NCI-H1436 treated with DMSO at 0.1 percent for 48 hours (cell line): ENCODE measurements around the gene SOST.

Source experiments
- DNase-seq: peaks from one replicate; lab custom pipeline; 2025; lab: John Stamatoyannopoulos, UW

SOST gene

DNA sequence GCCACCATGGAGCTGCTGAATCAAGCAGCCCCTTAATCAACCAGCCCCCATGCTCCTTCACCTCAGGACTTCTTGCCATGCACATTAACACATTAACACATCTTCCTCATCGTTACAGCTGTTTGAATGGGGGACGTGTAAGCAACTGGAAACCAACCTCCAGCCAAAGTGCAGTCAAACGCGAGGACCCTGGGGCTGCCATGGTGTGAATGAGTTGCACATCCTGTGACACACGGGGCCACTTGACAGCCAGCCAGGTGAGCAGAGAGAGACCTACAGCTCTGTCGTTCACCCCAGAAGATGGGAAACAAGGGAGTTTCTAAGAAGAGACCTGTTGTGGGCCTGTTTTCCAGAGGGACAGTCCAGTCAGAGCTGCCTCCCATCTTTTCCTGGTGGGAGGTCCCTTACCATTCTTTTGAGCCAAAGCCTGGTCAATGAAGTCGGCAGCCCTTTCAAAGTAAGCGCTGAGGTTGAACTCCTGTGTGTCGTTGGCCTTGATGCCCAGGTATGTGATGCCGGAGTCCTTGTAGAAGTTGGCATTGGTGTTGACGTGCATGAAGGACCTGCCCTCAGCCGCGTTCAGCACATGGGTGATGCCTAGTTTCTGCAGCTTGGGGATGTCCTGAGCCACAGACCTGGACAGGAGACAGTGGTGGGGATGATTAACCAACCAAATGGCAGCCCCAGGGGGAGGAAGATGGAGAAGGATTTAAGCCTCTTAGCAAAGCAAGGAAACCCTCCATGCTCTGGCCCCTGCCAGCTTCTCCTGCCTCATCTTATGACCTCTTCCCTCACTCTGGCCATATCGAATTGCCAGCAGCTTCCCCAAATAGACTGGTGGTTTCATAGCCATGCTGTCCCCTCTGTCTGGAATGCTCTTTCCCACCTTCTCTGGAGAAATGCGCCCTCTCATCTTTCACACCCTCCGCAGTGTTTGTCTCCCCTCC is 16.0 kb upstream of the SOST start:
- no peak for DNase-seq

DNA sequence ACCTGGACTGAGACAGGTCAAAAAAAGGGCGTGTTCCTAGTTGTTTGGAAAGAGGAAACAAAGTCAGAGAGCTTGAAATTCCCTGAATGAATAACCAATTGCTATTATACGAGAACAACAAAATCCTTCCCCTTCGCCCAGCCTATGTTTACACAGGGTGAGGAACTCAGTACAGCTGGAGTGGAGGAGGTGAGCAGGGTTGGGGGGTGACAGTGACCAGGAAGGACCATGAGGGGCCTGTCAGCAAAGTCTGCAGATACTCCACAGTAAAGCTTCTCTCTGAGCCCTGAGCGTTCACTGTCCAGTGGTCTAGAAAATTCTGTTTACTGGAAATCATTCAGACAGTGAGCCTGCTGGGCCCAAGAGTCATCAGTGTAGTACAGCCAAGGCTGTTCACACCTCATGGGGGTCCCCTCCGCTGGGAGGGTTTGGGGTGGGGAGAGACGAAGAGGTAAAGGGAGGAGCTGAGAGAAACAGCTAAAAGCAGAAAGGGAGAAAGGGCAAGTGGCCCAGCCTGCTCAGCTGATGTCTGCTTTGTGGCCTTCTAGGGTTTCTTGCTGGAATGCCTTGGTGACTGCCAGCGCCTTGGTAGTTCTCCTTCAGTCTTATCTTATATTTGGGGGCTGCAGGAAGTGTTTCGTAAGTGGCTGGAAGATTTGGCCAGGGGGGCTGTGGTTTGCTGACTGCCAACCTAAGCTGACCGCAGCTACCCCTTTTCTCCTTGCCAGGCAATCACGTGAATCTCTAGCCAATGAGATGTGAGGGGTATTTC is 14.5 kb upstream of the SOST start:
- no peak for DNase-seq

DNA sequence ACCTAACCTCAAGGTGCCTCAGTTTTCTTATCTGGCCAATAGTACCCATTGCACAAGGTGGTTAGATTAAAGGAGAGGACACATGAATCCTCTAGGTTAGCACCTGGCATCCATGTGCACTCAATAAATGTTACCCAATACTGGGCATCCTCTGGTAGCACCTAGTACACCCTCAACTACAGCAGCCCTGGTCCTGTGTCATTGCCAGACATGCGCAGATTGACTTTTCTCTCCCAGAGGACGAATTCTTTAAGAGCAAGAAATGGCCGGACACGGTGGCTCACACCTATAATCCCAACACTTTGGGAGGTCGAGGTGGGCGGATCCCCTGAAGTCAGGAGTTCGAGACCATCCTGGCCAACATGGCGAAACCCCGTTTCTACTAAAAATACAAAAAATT is 12.9 kb upstream of the SOST start:
- DNase-seq = no peak

DNA sequence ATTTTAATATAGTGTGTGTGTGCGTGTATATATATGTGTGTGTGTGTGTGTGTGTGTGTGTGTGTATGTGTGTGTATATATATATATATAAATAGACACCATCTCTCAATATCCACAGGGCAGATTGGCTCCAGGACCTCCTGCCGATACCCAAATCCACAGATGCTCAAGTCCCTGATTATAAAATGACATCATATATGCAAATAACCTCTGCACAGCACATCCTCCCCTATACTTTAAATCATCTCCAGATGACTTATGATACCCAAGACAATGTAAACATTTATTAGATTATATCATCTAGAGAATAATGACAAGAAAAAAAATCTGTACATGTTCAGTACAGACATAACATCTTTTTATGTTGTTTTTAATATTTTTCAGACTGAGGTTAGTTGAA is 12.4 kb upstream of the SOST start:
- DNase-seq = no peak

DNA sequence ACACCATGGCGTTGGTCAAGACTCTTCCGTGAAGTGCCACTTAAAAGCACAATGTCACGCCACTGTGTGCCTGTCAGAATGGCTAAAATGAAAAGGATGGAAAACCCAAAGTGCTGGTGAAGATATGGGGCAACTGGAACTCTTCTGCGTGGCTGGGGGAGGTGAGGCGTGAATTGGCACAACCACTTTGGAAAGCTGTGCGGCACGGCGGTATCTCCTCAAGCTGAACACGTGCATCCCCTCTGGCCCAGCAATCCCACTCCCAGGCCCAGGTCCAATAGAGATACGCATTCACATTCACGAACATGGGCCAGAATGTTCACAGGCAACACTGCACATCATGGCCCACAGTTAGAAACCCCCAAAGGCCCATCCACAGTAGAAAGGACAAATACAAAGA is 11.3 kb upstream of the SOST start:
- DNase-seq = no peak

DNA sequence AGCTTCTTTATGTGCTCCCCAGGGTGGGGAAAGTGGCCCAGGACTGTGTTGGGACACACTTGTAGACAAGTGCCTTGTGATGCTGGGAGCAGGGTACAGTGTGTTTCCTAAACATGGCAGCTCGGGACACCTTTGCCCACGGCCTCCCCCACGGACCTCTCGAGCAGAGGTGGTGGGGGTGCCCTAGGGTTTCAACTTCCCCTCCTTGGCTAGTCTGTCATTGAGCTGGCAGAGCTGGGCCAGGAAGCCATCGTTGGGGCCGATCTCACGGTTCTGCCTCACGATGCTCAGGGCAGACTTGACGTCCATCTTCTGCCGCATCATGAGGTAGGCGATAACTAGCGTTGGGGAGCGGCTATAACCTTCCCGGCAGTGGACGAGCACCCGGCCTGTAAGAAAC is 10.8 kb upstream of the SOST start:
- DNase-seq = no peak

DNA sequence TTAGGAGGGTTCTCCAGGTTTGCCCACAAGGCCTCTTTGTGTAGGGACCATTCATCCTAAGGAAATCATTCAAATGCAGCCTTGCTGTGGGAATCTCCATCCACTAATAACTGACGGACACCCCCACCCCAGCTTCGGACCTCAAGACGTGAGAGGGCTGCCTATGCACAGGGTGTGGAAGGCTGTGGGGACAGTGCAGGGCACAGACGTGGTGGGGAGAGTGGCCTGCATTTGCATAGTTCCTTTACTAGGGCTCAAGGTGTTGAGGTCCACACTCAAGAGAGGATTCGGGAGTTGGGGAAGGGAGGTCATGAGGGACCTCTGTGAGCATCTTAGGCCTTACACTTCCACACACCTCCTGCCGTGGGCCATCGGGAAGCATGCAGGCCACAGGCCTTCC is 10.4 kb upstream of the SOST start:
- DNase-seq = no peak

DNA sequence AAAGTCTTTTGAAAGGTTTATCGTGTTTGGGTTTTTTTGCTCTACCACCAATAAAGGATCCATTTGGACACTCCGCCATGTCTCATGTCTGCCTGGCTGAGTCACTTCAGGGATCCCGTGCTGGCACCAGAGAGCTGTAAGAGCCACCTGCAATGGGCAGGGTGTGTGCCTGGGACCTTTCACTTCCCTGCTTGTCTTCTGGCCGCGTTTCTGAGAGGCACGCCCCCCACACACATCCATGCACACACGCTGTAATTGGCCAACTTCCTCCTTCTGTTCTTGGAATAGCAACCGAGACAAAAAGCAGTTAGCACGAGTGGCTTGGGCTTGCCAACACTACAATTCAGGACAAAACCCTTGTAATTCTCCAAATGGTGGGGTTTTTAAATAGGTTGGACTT is 9.8 kb upstream of the SOST start:
- no peak for DNase-seq

DNA sequence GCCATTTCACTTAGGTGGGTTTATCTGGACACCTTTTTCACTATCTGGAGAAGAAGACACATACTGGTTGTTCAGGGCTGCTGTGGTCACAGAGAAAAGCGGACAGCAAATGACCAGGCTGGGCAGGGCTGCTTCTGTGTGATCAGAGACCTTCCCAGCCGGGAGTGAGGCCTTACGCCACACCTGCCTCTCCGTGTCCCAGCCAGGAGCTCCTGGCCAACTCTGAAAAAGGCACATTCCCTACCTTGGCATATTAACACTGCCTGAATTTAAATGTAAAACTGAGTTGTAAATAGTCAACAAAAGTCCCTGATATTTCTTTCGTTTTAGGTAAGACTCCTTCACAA is 9.1 kb upstream of the SOST start:
- no peak for DNase-seq

DNA sequence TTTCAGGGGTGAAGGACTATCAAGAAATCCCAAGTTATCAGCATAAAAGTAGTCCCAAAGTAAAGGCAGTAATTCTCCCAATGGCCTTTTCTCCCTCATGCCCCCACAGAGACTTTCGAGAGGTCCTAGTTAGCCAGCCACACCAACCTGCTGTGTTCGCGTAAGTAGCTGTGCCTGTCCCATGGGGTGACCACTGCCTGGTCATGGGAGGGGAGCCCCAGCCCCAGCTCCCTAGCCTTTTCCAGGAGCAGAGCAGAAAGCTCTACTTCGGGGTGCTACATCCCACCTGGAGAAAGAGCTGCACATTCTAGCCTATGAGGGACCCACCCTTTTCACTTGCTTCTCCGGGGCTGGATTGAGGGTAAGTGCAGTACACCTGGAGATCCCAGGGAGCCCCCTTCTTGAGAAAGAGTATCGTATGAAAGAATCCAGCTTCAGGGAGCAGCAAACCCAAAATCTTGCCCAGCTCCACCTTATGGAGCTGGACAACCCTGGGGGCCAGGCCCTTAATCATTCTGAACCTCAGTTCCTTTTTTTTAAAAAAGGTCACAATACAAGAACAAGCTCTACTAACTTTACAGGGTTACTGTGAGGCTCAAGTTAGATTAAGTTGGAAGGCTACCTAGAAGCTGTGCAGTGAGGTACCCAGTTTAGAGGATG is 8.6 kb upstream of the SOST start:
- DNase-seq = no peak

DNA sequence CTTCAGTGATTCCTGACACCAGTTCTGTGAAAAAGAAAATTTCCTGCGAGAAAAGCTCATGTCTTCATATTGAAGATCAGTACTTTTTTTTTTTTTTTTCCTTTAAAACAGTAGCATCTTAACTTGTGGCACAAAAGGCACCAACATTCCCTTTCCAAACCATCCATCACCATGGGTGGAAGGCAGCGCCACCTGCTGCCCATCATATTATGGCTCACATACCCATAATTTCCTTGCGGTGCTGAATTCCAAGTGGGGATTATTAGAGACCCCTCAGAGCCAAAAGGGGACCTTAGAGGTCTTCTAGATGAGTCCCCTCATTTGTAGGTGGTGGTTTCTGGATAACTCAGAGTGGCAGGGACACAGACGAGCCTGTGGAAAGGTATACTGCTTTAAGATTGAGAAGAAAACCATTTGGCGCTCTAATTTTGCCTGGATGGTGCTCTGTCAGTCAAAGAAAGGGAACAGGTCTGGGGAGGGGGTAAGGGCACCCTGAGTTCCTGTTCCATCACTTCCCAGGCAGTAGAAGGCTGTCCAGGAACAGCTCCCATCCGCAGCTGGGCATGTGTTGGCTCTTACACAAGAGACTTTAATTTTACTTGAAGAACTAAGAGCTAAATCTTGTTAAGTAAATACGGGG is 7.9 kb upstream of the SOST start:
- DNase-seq = no peak

DNA sequence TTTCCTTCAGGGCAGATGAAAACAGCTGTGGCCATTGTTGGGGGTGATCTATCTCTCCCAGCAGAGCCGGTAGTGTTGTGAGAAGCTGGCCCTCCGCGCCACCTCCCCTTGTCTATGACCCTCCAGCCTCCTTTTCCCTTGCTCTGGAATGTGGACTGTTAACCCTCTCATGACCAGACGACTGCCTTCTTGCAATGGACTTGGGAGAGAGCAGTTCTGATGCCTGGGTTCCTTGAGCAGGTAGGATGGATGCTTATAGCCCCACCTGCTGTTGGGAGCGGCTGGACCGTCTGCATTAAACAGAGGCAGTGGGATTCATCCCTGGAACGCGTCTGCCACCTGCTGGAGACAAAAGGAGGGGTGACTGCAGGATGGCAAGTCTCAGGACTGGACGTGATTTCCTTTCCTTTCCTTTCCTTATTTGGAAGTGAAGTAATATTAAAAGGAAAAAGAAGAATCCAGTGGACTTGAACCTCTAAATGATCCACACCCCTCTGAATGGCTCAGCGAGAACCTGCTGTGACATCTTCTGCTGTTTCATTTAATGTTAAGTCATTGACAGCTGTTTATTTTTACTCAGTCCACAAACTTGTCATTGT is 1.8 kb upstream of the SOST start:
- DNase-seq = peak; percentile 63

DNA sequence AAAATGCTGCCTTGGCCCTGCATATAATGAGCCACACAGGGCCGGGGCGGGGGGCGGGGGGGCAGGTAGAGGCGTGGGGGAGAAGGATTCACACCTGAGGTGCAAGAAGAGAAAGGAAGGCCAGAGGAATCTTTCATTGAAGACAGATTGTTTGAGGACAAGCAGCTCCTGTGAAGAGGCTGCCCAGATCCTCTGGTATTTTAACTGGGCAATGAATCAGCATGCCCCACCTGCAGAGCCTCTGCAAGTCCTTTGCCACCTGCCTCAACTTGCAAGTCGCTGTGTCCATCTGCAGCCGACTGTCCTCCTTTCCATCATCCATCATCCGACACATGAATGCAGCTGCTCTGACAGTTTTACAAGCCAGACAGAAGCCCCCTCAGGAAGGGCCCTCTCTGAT is 1.2 kb upstream of the SOST start:
- no peak for DNase-seq

DNA sequence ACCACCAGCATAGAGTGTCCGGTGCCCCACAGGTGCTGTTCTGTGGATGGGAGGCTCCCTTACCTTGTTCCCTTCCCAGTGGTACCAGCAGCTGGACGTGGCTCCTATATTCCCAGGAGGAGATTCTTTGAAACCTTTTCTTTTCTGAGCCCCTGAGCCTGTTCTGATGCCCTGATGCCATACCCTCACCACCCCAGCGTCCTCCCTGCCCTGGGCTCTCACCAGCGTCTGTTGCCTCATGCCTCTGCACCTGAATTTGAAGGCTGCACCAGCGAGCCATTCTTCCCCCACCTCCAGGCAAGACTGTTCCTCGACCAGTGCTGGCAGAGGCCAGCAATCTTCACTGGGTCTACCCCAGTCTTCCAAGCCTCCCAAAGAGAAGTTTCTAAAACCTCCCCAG is 505 bp downstream of the SOST start:
- no peak for DNase-seq

DNA sequence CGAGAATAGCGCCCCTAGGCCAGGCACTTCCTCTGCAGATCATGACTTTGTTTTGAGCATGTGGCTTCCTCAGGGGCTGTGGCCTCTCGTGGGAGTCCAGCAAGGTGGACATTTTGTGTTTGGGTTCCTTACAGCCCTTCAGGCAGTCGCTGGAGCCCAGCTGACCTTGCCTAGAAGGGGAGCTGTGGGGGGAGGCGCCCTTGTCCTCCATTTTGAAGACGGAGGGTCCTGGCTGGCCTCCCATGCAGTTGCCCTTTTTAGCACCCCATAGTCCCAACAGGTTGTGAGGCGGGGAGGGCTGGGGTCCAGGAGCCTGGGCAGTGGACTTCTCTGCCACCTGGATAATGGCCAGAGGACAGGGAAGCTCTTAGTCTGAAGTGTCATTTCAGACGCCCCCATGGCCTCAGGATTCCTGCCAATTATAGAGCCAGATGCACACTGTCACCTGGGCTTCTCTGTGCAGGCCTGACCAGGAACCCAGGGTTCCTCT is 1.4 kb downstream of the SOST start:
- no peak for DNase-seq

DNA sequence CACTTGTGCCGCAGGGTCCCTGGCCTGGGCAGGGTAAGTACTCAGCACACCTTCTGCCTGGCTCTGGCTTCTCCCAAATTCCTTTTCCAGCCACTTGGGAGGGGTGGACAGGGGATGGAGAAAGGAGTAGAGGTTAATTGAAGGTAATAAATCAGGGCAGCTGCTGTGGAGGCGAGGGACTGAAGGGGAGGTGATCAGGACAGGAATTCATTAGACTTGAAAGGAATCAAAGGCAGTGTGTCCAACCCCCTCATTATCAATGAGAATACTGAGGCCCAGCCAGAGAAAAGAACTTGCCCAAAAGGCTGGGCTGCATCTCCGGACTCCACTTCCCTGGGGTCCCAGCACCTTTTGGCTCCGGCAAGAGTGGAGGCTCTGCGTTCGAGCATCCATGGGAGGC is 2.4 kb downstream of the SOST start:
- DNase-seq = no peak

DNA sequence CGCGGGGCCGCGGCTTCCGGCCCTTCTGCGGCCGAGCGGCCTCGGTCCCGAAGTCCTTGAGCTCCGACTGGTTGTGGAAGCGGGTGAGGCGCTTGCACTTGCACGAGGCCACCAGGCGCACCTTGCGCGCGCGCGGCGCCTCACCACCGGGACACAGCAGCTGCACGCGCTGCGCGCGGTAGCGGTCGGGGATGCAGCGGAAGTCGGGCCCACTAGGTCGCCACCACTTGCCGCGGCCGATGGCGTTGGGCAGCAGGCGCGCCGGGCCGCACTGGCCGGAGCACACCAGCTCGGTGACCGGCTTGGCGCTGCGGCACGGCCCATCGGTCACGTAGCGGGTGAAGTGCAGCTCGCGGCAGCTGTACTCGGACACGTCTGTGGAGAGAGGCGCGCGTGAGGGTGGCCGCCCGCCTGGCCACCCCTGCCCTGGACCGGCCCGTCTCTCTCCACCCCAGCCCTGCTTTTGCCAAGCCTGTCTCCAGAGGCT is 3.2 kb downstream of the SOST start:
- DNase-seq = no peak

DNA sequence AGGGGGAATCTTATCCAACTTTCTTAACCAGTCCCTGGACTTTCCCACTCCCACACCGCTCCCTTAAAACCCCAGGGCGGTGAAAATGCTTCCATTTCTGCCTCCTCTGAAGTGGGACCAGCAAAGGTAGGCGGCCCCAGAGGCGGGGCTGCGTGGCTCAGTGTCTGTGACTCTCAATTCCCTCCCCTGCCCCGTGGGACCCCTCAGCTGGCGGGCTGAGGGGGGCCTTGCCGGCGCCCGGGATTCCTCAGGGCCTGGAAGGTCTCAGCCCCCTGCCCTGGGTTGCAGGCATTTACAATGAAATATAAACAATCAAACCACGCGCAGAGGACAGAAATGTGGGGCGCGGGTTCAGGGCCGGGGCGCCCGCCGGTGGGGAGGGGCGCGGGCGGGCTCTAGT is 3.6 kb downstream of the SOST start:
- no peak for DNase-seq

DNA sequence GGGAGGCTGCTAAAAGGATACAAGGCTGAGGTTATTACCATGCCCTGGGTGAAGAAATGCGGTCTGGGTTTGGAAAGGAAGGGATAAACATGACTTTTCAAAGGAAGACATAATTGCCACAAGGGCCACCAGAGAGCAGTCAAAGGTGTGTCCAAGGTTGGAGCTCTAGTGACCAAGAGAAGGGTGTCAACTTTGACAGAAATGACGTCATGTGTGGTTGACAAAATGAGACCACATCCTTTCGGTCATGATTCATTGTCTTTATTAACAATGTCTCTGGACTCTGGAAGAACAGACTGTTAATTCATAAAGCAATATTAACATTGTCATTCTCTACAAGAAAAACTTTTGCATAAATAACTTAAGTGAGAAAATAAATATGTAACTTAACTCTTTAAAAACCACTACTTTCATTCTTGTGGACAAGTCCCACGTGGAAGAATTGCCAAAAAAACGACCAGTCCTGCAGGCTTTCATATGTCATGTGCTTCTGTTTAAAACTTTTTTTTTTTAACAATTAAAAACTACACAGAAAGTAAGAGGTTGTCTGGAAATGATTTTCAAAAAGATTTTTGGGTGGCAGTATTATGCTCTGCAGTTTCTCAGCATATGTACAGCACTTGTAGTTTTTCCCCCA is 5.0 kb downstream of the SOST start:
- DNase-seq = no peak

DNA sequence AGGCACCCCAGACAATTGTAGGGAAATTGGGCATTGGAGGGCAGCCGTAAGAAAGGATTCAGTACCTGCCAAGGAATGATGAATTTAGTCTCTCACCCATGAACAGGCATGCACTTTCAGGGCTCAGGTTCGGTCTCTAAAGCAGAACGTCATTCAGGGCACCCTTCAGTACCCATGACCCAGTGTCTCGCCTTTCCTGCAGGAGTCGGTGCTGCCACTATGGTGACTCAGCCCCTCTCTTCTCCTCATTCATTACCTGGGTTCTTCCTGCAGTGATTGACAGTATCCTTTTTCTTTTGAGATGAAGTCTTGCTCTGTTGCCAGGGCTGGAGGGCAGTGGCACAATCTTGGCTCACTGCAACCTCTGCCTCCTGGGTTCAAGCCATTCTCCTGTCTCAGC is 8.4 kb downstream of the SOST start:
- DNase-seq = no peak

DNA sequence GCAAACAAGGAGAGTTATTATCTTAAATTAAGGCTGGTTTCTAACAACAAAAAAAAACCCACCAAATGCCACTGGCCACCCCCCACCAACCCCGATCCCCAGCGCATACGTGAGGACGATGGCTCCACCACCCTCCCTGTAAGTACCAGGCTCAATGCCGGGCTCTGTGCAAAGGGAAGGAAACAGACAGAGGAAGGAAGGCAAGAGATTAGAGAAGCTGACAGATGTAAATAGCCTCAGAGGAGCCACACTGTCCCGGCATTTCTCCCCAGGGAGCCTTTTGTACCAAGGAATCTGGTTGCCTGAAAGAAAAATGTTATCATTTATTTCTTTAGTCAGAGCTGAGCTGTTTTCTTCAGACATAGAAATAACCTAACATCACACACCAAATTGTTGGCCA is 13.1 kb downstream of the SOST start:
- no peak for DNase-seq
